ENCODE data around the gene SNW1. TPM values are rescaled to one million over a fixed set of nuclear protein-coding genes. Genes with fewer than 3 reads are reported as not detected.

SNW1 gene
- total and polyA plus RNA-seq, 2 of the 4 experiments (the other 2 are of a cell fraction), result 28.2 to 30.6 TPM

DNA sequence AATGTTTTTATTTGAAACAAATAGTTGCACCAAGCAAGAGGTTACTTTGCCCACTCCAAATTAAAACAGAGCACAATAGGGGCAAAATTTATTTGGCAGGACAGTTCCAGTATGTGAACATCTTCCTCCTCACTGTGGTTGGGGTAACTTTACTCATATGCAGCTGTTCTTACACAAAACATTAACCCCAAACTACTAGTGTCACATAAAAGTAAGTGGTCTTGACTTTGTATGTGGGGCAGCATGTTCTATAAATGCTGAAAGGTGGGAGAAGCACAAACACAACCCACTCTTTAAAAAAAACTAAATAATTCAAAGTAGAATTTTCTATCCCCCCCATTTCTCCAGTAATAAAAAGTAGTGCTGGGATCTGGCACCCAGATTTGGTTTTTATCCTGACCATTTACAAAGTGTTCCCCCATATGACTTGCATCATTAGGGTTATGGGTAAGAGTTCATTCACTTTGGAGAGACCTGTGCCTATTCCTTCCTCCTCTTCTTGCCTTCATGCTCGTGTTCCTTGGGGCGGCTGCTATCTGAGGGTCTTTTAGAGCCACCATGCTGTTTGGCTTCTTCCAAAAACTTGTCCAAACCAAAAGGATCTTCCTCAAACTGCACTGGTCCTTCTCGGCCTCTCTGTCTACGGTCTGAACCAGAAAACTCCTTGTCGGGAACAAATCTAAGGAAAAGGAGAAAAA is 43.2 kb downstream of the SNW1 start:
- ATAC-seq (ENCODE audit: low read depth), result no peak
- no peak overlapping the region for H4K8ac ChIP-seq (ENCODE audit: low read depth in 2 of 2, low read length in 2 of 2)
- no peak overlapping the region for H2BK15ac ChIP-seq (ENCODE audit: low read depth, low read length)
- ChIA-PET POLR2A (ENCODE audit: unreplicated experiment) (no interaction called here), CTCF (interaction anchor here (0.6 kb wide), 2 partner anchors 11 to 139 kb away, joined by 3 read pairs; no protein-coding TSS in a partner anchor)
- H3K27me3 ChIP-seq (ENCODE audit: control insufficient read depth, insufficient read depth, low read length), result no peaks in the 10 kb centered on the region
- in situ Hi-C loops (cut with MboI; ENCODE audit: low sequenced_read_pairs) (loop anchor here (10.0 kb wide), 1 partner anchor 253 kb away; no protein-coding TSS in a partner anchor), dilution Hi-C loops (cut with HindIII; ENCODE audit: low sequenced_read_pairs, unreplicated experiment) (no loop called here), intact Hi-C loops (cut with micrococcal nuclease) (no loop called here)
- no peak overlapping the region for H3K4ac ChIP-seq (ENCODE audit: low read depth, low read length)
- no peak overlapping the region for H3K4me3 ChIP-seq (ENCODE audit: insufficient read depth, low read depth, low read length)
- no peak overlapping the region for H2AK5ac ChIP-seq (ENCODE audit: low read depth, low read length)
- peaks cover 3% of the 10 kb centered on the region; the same call in 1 of the 2 replicates for H4K20me1 ChIP-seq (ENCODE audit: insufficient read depth, low read length)
- H2AK9ac ChIP-seq (replicated peaks; ENCODE audit: low read depth, low read length, poor library complexity), result no peak overlapping the region
- H3K9me1 ChIP-seq (ENCODE audit: insufficient read depth, low read length), result 0 out of 2 replicates have a peak, but pooled peaks cover 2% of the 10 kb centered on the region
- H2BK20ac ChIP-seq (ENCODE audit: low read depth, low read length), result no peak overlapping the region
- peaks cover 43% of the 10 kb centered on the region for H3K36me3 ChIP-seq (ENCODE audit: control insufficient read depth, insufficient read depth, low read length)
- H3K4me2 ChIP-seq (ENCODE audit: low read depth, low read length), result no peak overlapping the region
- no peaks in the 10 kb centered on the region for H3K4me1 ChIP-seq (ENCODE audit: control insufficient read depth, insufficient read depth, low read length)
- no peak overlapping the region for H3K9ac ChIP-seq (ENCODE audit: low read depth, low read length)
- H3K27ac ChIP-seq (ENCODE audit: insufficient read depth, low read length), result no peak overlapping the region
- whole genome bisulfite sequencing, 2 experiments (ENCODE audit: extremely low coverage in 2 of 2, insufficient read length in 1 of 2), result no CpG with 5 or more reads among the region's 5 CpGs
- DNase-seq, result no peak
- H3K79me1 ChIP-seq (ENCODE audit: low read depth in 1 of 2, low read length in 2 of 2), result peaks cover 11 to 15% of the 10 kb centered on the region in 2 experiments
- H3K9me3 ChIP-seq (ENCODE audit: control insufficient read depth, insufficient read depth, low read length), result no peaks in the 10 kb centered on the region
- H3K56ac ChIP-seq (ENCODE audit: extremely low read depth, insufficient read depth, low read length), result no peak overlapping the region
- no peak overlapping the region for H3K18ac ChIP-seq (ENCODE audit: low read depth, low read length)
- TF ChIP-seq SMC3 (IDR thresholded peaks at IDR 0.05; ENCODE audit: low read depth, low read length) (no peak), MAZ (IDR thresholded peaks at IDR 0.05; ENCODE audit: borderline replicate concordance, low read depth, low read length) (no peak), RCOR1 (IDR thresholded peaks at IDR 0.05; ENCODE audit: insufficient replicate concordance, low read length) (no peak), CHD1 (IDR thresholded peaks at IDR 0.05; ENCODE audit: low read depth, low read length) (no peak), RFX5 (IDR thresholded peaks at IDR 0.05; ENCODE audit: low read depth, low read length) (no peak), MXI1 (IDR thresholded peaks at IDR 0.05; ENCODE audit: borderline replicate concordance, low read depth, low read length) (no peak)
- no peak overlapping the region for H2BK5ac ChIP-seq (ENCODE audit: low read depth, low read length, poor library complexity, severe bottlenecking)
- no peak overlapping the region for H2AFZ ChIP-seq (replicated peaks; ENCODE audit: low read length, poor library complexity)
- no peak overlapping the region for H3K14ac ChIP-seq (replicated peaks; ENCODE audit: low read depth, low read length)
- no peak overlapping the region for H4K5ac ChIP-seq (ENCODE audit: low read depth, low read length)
- TSS peak; percentile 99 for BruUV-seq (replicated peaks)
- H4K91ac ChIP-seq (ENCODE audit: insufficient read depth, low read depth, low read length), result no peak overlapping the region
- no peak overlapping the region for H2BK120ac ChIP-seq (ENCODE audit: low read depth, low read length)
- no peak overlapping the region for H3K23ac ChIP-seq (ENCODE audit: low read depth, low read length)
